HG03045 (cell line): Measurements from ENCODE around the gene P4HA2.
"Not testable (repeated sequence)": the region's sequence is repeated elsewhere in the genome, so short reads cannot be mapped to it uniquely, and the experiment has no call there.

Source experiments
- ATAC-seq: cut with Tn5 transposase; IDR thresholded peaks from one replicate; pipeline ENCODE4 v1.9.1; 2021; ENCODE audit warnings: mild to moderate bottlenecking, moderate library complexity; ENCODE audit not compliant: unreplicated experiment

P4HA2 gene

GRCh38 chr5:132161574-132162326, 65.9 kb downstream of the P4HA2 start:
- ATAC-seq, result not testable (repeated sequence)

- ATAC-seq, result no peak
These were observed 71.2 kb downstream of the P4HA2 start for GRCh38 chr5:132156413-132156812.

- ATAC-seq, result no peak
These were observed 77.1 kb downstream of the P4HA2 start for GRCh38 chr5:132150565-132150964.

- ATAC-seq, result no peak
These were observed 80.0 kb downstream of the P4HA2 start for GRCh38 chr5:132147663-132148062.

DNA sequence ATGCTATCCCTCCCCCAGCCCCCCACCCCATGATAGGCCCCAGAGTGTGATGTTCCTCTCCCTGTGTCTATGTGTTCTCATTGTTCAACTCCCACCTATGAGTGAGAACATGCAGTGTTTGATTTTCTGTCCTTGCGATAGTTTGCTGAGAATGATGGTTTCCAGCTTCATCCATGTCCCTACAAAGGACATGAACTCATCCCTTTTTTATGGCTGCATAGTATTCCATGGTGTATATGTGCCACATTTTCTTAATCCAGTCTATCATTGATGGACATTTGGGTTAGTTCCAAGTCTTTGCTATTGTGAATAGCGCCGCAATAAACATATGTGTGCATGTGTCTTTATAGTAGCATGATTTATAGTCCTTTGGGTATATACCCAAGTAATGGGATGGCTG, 82.3 kb downstream of the P4HA2 start:
- not testable (repeated sequence) for ATAC-seq

DNA sequence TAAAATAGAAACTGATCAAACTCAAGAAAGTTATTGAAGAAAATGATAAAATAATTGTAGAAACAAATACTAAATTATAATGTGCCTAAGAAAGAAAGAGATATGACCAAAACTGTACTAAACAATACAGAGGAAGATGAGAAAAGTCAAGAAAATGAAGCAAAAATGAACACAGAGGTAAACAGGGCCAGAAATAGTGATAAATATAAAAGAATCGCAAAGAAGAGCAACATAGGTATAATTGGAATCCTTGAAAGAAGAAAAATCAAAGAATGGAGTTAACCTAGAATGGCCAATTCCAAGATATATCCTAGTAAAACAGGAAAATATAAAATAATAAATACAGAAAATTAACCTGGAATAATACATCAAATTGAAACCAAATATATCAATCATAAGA, 84.5 kb downstream of the P4HA2 start:
- ATAC-seq, result no peak

GRCh38 chr5:132142459-132142858, 85.2 kb downstream of the P4HA2 start:
- ATAC-seq, result no peak
